ENCODE measurements around the gene USP17L19. TPM values are rescaled to one million over a fixed set of nuclear protein-coding genes. Genes with fewer than 3 reads are reported as not detected.
"Not testable (repeated sequence)": the region's sequence is repeated elsewhere in the genome, so short reads cannot be mapped to it uniquely, and the experiment has no call there.

The USP17L19 gene
- total RNA-seq, 2 donors from 2014 or later = not detected

DNA sequence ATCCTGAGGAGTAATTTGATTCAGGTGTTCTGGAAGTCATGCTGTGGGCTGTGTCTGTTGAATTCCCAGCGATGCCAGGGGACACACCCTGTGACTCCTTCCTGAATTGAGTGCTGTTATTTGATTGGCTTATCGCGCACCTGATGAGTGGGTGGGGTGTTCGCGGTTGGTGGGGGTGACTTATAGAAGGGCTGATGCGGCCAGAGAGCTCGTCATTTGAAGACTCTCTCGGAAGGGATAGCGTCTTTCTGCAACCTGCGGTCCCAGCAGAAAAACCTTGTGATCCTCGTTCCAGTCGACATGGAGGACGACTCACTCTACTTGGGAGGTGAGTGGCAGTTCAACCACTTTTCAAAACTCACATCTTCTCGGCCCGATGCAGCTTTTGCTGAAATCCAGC, 14.1 kb downstream of the USP17L19 start, which contains the start of gene USP17L22:
Gene USP17L22 (plus strand): TSS at position 301 of the 400 bp plus-strand sequence. CDS start 0 bp downstream, at position 301.
- not testable (repeated sequence) for ATAC-seq; H3K4me1 Mint-ChIP-seq; H3K36me3 Mint-ChIP-seq (ENCODE audit: low read depth); H3K27ac Mint-ChIP-seq; H3K27me3 Mint-ChIP-seq; H3K4me3 Mint-ChIP-seq; H3K9me3 ChIP-seq (ENCODE audit: control insufficient read depth, low read length, poor library complexity, severe bottlenecking); DNase-seq

- not testable (repeated sequence) for H3K4me1 Mint-ChIP-seq; ATAC-seq; H3K4me3 Mint-ChIP-seq; H3K9me3 ChIP-seq (ENCODE audit: control insufficient read depth, low read length, poor library complexity, severe bottlenecking); H3K36me3 Mint-ChIP-seq (ENCODE audit: low read depth); H3K27me3 Mint-ChIP-seq; H3K27ac Mint-ChIP-seq
- peak in 2 of 3 donors; percentile 12 to 28 for DNase-seq
These were observed 18.5 kb downstream of the USP17L19 start for GRCh38 chr4:9271719-9272118.

Other genes with a start within 250 kb of the USP17L19 start
- gene FAM90A26, start 83.0 kb upstream of the USP17L19 start, total RNA-seq = not detected
- not detected for gene USP17L10, start 42.7 kb upstream of the USP17L19 start, total RNA-seq
- not detected for gene USP17L11, start 38.0 kb upstream of the USP17L19 start, total RNA-seq
- gene USP17L12, start 33.2 kb upstream of the USP17L19 start, total RNA-seq = not detected
- not detected for gene USP17L13, start 28.5 kb upstream of the USP17L19 start, total RNA-seq
- not detected for gene USP17L15, start 19.0 kb upstream of the USP17L19 start, total RNA-seq
- gene USP17L17, start 9.5 kb upstream of the USP17L19 start, total RNA-seq = not detected
- gene USP17L18, start 4.7 kb upstream of the USP17L19 start, total RNA-seq = not detected
- gene USP17L20, start 4.7 kb downstream of the USP17L19 start, total RNA-seq = not detected
- not detected for gene USP17L21, start 9.5 kb downstream of the USP17L19 start, total RNA-seq
- under 1 TPM in 1 of 2 donors, not detected in 1; 0.26 TPM for gene USP17L22, start 14.2 kb downstream of the USP17L19 start, total RNA-seq
- not detected for gene USP17L24, start 71.8 kb downstream of the USP17L19 start, total RNA-seq
- not detected for gene USP17L25, start 76.5 kb downstream of the USP17L19 start, total RNA-seq
- not detected for gene USP17L26, start 81.3 kb downstream of the USP17L19 start, total RNA-seq
- not detected for gene USP17L5, start 86.0 kb downstream of the USP17L19 start, total RNA-seq
- not detected for gene USP17L27, start 90.8 kb downstream of the USP17L19 start, total RNA-seq
- gene USP17L28, start 95.5 kb downstream of the USP17L19 start, total RNA-seq = not detected
- gene USP17L29, start 100.3 kb downstream of the USP17L19 start, total RNA-seq = not detected
- gene USP17L30, start 109.8 kb downstream of the USP17L19 start, total RNA-seq = not detected
- gene DEFB131A, start 191.0 kb downstream of the USP17L19 start, total RNA-seq = not detected

Measured in T-helper 17 cell (primary cell).